Measurements from ENCODE around the gene SRGAP1. TPM values are rescaled to one million over a fixed set of nuclear protein-coding genes. Genes with fewer than 3 reads are reported as not detected.

SRGAP1 gene
- total and polyA plus RNA-seq, 2 of the 8 experiments (the other 6 are each of a cell fraction or from before 2014, with no cell fraction given), result 3.2 to 7.3 TPM

- TF ChIP-seq RXRA (IDR thresholded peaks at IDR 0.05; ENCODE audit: insufficient read depth, low read depth, low read length), result no peak
Observed at GRCh38 chr12:64053117-64053516, 208.6 kb downstream of the SRGAP1 start (continued).
